H9 (cell line): ENCODE results near the gene ZNF350. TPM values are rescaled to one million over a fixed set of nuclear protein-coding genes. Genes with fewer than 3 reads are reported as not detected.

Experiments used
- DNase-seq: peaks from one replicate; pipeline ENCODE4 v3.0.0-alpha.2; 2017
- H2AFZ ChIP-seq: one replicate; pipeline ENCODE4 v1.6.1; 2013; ENCODE audit warnings: mild to moderate bottlenecking, low read length, control low read depth, moderate library complexity
- H2AK5ac ChIP-seq: 2 replicates; pipeline ENCODE4 v1.6.1; 2013; ENCODE audit warnings: low read length, control low read depth, mixed read lengths; ENCODE audit not compliant: insufficient read length
- H2BK120ac ChIP-seq: one replicate; pipeline ENCODE4 v1.6.1; 2013; ENCODE audit warnings: low read depth, mild to moderate bottlenecking, low read length, control low read depth, inconsistent platforms; ENCODE audit not compliant: poor library complexity, severe bottlenecking
- H2BK12ac ChIP-seq: 2 replicates; pipeline ENCODE4 v1.6.1; 2013; ENCODE audit warnings: low read length, control low read depth, mixed read lengths, low read depth; ENCODE audit not compliant: insufficient read length
- H2BK15ac ChIP-seq: 2 replicates; pipeline ENCODE4 v1.6.1; 2013; ENCODE audit warnings: low read depth, low read length, control low read depth
- H2BK20ac ChIP-seq: one replicate; pipeline ENCODE4 v1.6.1; 2013; ENCODE audit warnings: low read depth, mild to moderate bottlenecking, low read length, control low read depth, inconsistent platforms; ENCODE audit not compliant: poor library complexity, severe bottlenecking
- H2BK5ac ChIP-seq: 2 replicates; pipeline ENCODE4 v1.6.1; 2013; ENCODE audit warnings: low read length, control low read depth, mixed read lengths; ENCODE audit not compliant: insufficient read length
- H3K14ac ChIP-seq: 2 replicates; pipeline ENCODE4 v1.6.1; 2013; ENCODE audit warnings: low read length, control low read depth; ENCODE audit not compliant: insufficient read depth
- H3K18ac ChIP-seq: 2 replicates; pipeline ENCODE4 v1.6.1; 2013; ENCODE audit warnings: low read depth, mild to moderate bottlenecking, mixed read lengths, low read length, control low read depth; ENCODE audit not compliant: insufficient read length
- H3K23ac ChIP-seq: 2 replicates; pipeline ENCODE4 v1.6.1; 2013; ENCODE audit warnings: low read length, control low read depth, mixed read lengths, low read depth; ENCODE audit not compliant: insufficient read length
- H3K23me2 ChIP-seq: 2 replicates; pipeline ENCODE4 v1.6.1; 2013; ENCODE audit warnings: low read depth, mild to moderate bottlenecking, mixed read lengths, low read length, control low read depth; ENCODE audit not compliant: insufficient read length, poor library complexity, severe bottlenecking
- H3K27ac ChIP-seq: 2 replicates; pipeline ENCODE4 v1.5.1; 2013; ENCODE audit warnings: low read length, control low read depth, mixed read lengths, low read depth; ENCODE audit not compliant: insufficient read length
- H3K27me3 ChIP-seq: 2 replicates; pipeline ENCODE4 v1.6.1; 2013; ENCODE audit warnings: low read length, control low read depth, inconsistent platforms; ENCODE audit not compliant: insufficient read depth
- H3K4ac ChIP-seq: 2 replicates; pipeline ENCODE4 v1.6.1; 2013; ENCODE audit warnings: low read depth, mild to moderate bottlenecking, control low read depth, inconsistent platforms, low read length, moderate library complexity
- H3K4me1 ChIP-seq: 2 replicates; pipeline ENCODE4 v1.6.1; 2013; ENCODE audit warnings: low read length, control low read depth, inconsistent platforms; ENCODE audit not compliant: insufficient read depth
- H3K4me2 ChIP-seq: 2 replicates; pipeline ENCODE4 v1.6.1; 2013; ENCODE audit warnings: low read length, control low read depth, mixed read lengths; ENCODE audit not compliant: insufficient read length, insufficient read depth
- H3K56ac ChIP-seq: 2 replicates; pipeline ENCODE4 v1.6.1; 2013; ENCODE audit warnings: low read depth, mild to moderate bottlenecking, mixed read lengths, low read length, control low read depth; ENCODE audit not compliant: insufficient read length
- H3K79me1 ChIP-seq: 2 replicates; pipeline ENCODE4 v1.6.1; 2013; ENCODE audit warnings: low read depth, mild to moderate bottlenecking, moderate library complexity, low read length, control low read depth, inconsistent platforms; ENCODE audit not compliant: insufficient read depth, poor library complexity, severe bottlenecking
- H3K79me2 ChIP-seq: 2 replicates; pipeline ENCODE4 v1.6.1; 2013; ENCODE audit warnings: low read length, control low read depth, inconsistent platforms; ENCODE audit not compliant: insufficient read depth
- H3K9ac ChIP-seq: 2 replicates; pipeline ENCODE4 v1.6.1; 2013; ENCODE audit warnings: low read length, control low read depth, mixed read lengths; ENCODE audit not compliant: insufficient read length; ENCODE audit errors: extremely low read depth
- H3K9me3 ChIP-seq: one replicate; pipeline ENCODE4 v1.6.1; 2013; ENCODE audit warnings: low read depth, low read length, inconsistent platforms; ENCODE audit not compliant: control insufficient read depth
- H3T11ph ChIP-seq: one replicate; pipeline ENCODE4 v1.6.1; 2013; ENCODE audit warnings: mild to moderate bottlenecking, low read length, control low read depth, inconsistent platforms
- H4K20me1 ChIP-seq: one replicate; pipeline ENCODE4 v1.6.1; 2013; ENCODE audit not compliant: control insufficient read depth, insufficient read length, insufficient read depth
- H4K5ac ChIP-seq: 2 replicates; pipeline ENCODE4 v1.6.1; 2013; ENCODE audit warnings: low read depth, mild to moderate bottlenecking, mixed read lengths, low read length, control low read depth; ENCODE audit not compliant: insufficient read length
- H4K8ac ChIP-seq: replicated peaks from 2 replicates; pipeline ENCODE4 v1.6.1; 2013; ENCODE audit warnings: low read length, control low read depth, mixed read lengths, low read depth; ENCODE audit not compliant: insufficient read length
- H4K91ac ChIP-seq: 2 replicates; pipeline ENCODE4 v1.6.1; 2013; ENCODE audit warnings: low read depth, mild to moderate bottlenecking, moderate library complexity, mixed read lengths, low read length, control low read depth; ENCODE audit not compliant: insufficient read length
- H3K27ac Mint-ChIP-seq, 3 experiments: 2 replicates in 2 of 3; 3 replicates in 1 of 3; pipeline ENCODE4 v1.8.0; 2020 to 2021; ENCODE audit warnings: mixed read lengths in 3 of 3, mild to moderate bottlenecking in 1 of 3, moderate library complexity in 1 of 3
- H3K27me3 Mint-ChIP-seq: 2 replicates; pipeline ENCODE4 v1.8.0; 2021; ENCODE audit warnings: low read depth, mild to moderate bottlenecking, moderate library complexity, mixed read lengths
- H3K36me3 Mint-ChIP-seq, 3 experiments: 2 replicates in 2 of 3; 3 replicates in 1 of 3; pipeline ENCODE4 v1.8.0; 2020 to 2021; ENCODE audit warnings: low read depth in 3 of 3, mixed read lengths in 3 of 3; ENCODE audit not compliant: insufficient read depth in 1 of 3
- H3K4me1 Mint-ChIP-seq, 2 experiments: 2 replicates each; pipeline ENCODE4 v1.8.0; 2020; ENCODE audit warnings: mixed read lengths in 2 of 2
- H3K4me3 Mint-ChIP-seq, 2 experiments: 2 replicates in 1 of 2; 3 replicates in 1 of 2; pipeline ENCODE4 v1.8.0; 2020 to 2021; ENCODE audit warnings: mild to moderate bottlenecking in 2 of 2, mixed read lengths in 2 of 2, moderate library complexity in 1 of 2
- H3K9me3 Mint-ChIP-seq, 2 experiments: 2 replicates in 1 of 2; 3 replicates in 1 of 2; pipeline ENCODE4 v1.8.0; 2020; ENCODE audit warnings: mild to moderate bottlenecking in 2 of 2, mixed read lengths in 2 of 2, moderate library complexity in 1 of 2
- CTCF ChIP-seq: fragments of 200-600 bp; sonication (generic); conservative IDR thresholded peaks from 3 replicates; pipeline ENCODE4 v1.8.0; 2021; ENCODE audit warnings: antibody characterized with exemption, mild to moderate bottlenecking
- WGBS: extraction: QIAGEN DNeasy Blood & Tissue Kit; methylation state at CpG from one replicate; pipeline ENCODE4 v1.1.7; 2013; ENCODE audit warnings: missing lambda C conversion rate, low lambda C conversion rate, mixed read lengths; ENCODE audit not compliant: insufficient read length; ENCODE audit errors: extremely low coverage; 5-methylcytosine and 5-hydroxymethylcytosine counted together
- total RNA-seq: library from RNA; stranded (reverse); gene quantifications from 2 replicates; pipeline ENCODE4 v1.2.1, GENCODE V29; 2021

Gene ZNF350
- total RNA-seq, 1 experiment from 2014 or later, result 12.9 TPM

- Histone ChIP-seq H4K91ac (no peak overlapping the region), H3K27me3 (no peaks in the 10 kb centered on the region), H3K27ac (no peak overlapping the region), H3K9me3 (peaks cover 72% of the 10 kb centered on the region), H3K4ac (no peak overlapping the region), H3K23ac (no peak overlapping the region), H3K4me2 (no peak overlapping the region), H3K56ac (no peak overlapping the region), H2BK20ac (no peak overlapping the region), H3K23me2 (no peaks in the 10 kb centered on the region), H2BK5ac (no peak overlapping the region), H2AK5ac (no peak overlapping the region), H2BK12ac (no peak overlapping the region), H3K9ac (no peak overlapping the region), H2AFZ (no peak overlapping the region), H2BK120ac (no peak overlapping the region), H4K8ac (no peak overlapping the region), H3K79me1 (no peaks in the 10 kb centered on the region), H3T11ph (no peak overlapping the region), H3K18ac (no peak overlapping the region), H3K14ac (no peak overlapping the region), H4K20me1 (no peaks in the 10 kb centered on the region), H4K5ac (no peak overlapping the region), H3K4me1 (no peaks in the 10 kb centered on the region), H3K79me2 (no peaks in the 10 kb centered on the region), H2BK15ac (no peak overlapping the region)
- no peak for DNase-seq
- no peak overlapping the region for H3K27ac Mint-ChIP-seq
- H3K27me3 Mint-ChIP-seq, result peaks cover 2% of the 10 kb centered on the region; the same call in 1 of the 2 replicates
- H3K36me3 Mint-ChIP-seq, result peaks cover 92 to 100% (median 96%) of the 10 kb centered on the region in 3 experiments
- peaks cover 59 to 68% of the 10 kb centered on the region in 2 experiments for H3K9me3 Mint-ChIP-seq
- no peak for TF ChIP-seq CTCF
- WGBS, result no CpG with 5 or more reads among the region's 2 CpGs
- H3K4me1 Mint-ChIP-seq, result no peaks in the 10 kb centered on the region
- H3K4me3 Mint-ChIP-seq, result no peak overlapping the region
Measured at GRCh38 chr19:51938936-51939335, 47.7 kb downstream of the ZNF350 start.
